PC-3 (cell line): ENCODE measurements around the gene TMEM141. TPM values are rescaled to one million over a fixed set of nuclear protein-coding genes. Genes with fewer than 3 reads are reported as not detected.

ENCODE experiments used
- ATAC-seq: fragments of 200-7000 bp; cut with Tn5 transposase; 2 replicates; pipeline ENCODE4 v1.9.1; 2020; ENCODE audit warnings: mild to moderate bottlenecking, moderate library complexity
- BruUV-seq: library from RNA; stranded (reverse); fragments of 400-500 nt; replicated peaks from 2 replicates; lab custom pipeline; 2021; lab: Mats Ljungman, UMichigan
- CTCF ChIA-PET: fragments of 300-600 bp; sonication (Branson Sonifier 250); formaldehyde crosslinking; loops from one replicate; lab custom pipeline; 2022; ENCODE audit warnings: antibody characterized with exemption; lab: Charles Lee
- POLR2A ChIA-PET: fragments of 300-600 bp; sonication (Branson Sonifier 250); formaldehyde crosslinking; loops from one replicate; lab custom pipeline; 2022; ENCODE audit warnings: antibody characterized with exemption; ENCODE audit not compliant: unreplicated experiment; lab: Charles Lee
- DNase-seq: peaks from one replicate; pipeline ENCODE4 v3.0.0-alpha.2; 2015
- H2AFZ ChIP-seq: fragments of 300-600 bp; sonication (generic); 2 replicates; pipeline ENCODE4 v1.6.0; 2016; ENCODE audit warnings: antibody characterized with exemption, low read length
- H3F3A ChIP-seq: fragments of 300-600 bp; sonication (generic); one replicate; pipeline ENCODE4 v1.6.0; 2017; ENCODE audit warnings: antibody characterized with exemption, low read length, control low read depth, mild to moderate bottlenecking; ENCODE audit not compliant: unreplicated experiment
- H3K27ac ChIP-seq: fragments of 300-600 bp; sonication (generic); 2 replicates; pipeline ENCODE4 v1.5.1; 2016; ENCODE audit warnings: mild to moderate bottlenecking, low read length
- H3K27me3 ChIP-seq: fragments of 300-600 bp; sonication (generic); 2 replicates; pipeline ENCODE4 v1.6.1; 2016; ENCODE audit warnings: low read length, mixed read lengths
- H3K36me3 ChIP-seq: fragments of 300-600 bp; sonication (generic); 2 replicates; pipeline ENCODE4 v1.6.1; 2016; ENCODE audit warnings: low read depth, mixed run types, low read length, mixed read lengths
- H3K4me1 ChIP-seq: fragments of 300-600 bp; sonication (generic); 2 replicates; pipeline ENCODE4 v1.5.1; 2016; ENCODE audit warnings: low read length; ENCODE audit not compliant: insufficient read depth
- H3K4me2 ChIP-seq: fragments of 300-600 bp; sonication (generic); 2 replicates; pipeline ENCODE4 v1.6.0; 2016; ENCODE audit warnings: low read length
- H3K4me3 ChIP-seq: fragments of 300-600 bp; sonication (generic); 2 replicates; pipeline ENCODE4 v1.5.1; 2016; ENCODE audit warnings: mild to moderate bottlenecking, low read length, mixed read lengths
- H3K79me2 ChIP-seq: fragments of 300-600 bp; sonication (generic); 2 replicates; pipeline ENCODE4 v1.6.1; 2017; ENCODE audit warnings: low read length, mixed read lengths
- H3K9ac ChIP-seq: fragments of 300-600 bp; sonication (generic); 2 replicates; pipeline ENCODE4 v1.6.0; 2016; ENCODE audit warnings: mild to moderate bottlenecking, low read length
- H3K9me2 ChIP-seq: fragments of 300-600 bp; sonication (generic); replicated peaks from 2 replicates; pipeline ENCODE4 v1.6.1; 2016; ENCODE audit warnings: mixed run types, low read length, mixed read lengths
- H3K9me3 ChIP-seq: fragments of 300-600 bp; sonication (generic); 2 replicates; pipeline ENCODE4 v1.6.1; 2016; ENCODE audit warnings: low read length, mixed read lengths
- H4K20me1 ChIP-seq: fragments of 300-600 bp; sonication (generic); 2 replicates; pipeline ENCODE4 v1.6.1; 2016; ENCODE audit warnings: low read length, mixed read lengths
- CTCF ChIP-seq: fragments of 300-600 bp; sonication (generic); conservative IDR thresholded peaks from 2 replicates; pipeline ENCODE4 v1.5.1; 2017; ENCODE audit warnings: antibody characterized with exemption, low read depth, mild to moderate bottlenecking, low read length
- EZH2 ChIP-seq: fragments of 300-600 bp; sonication (generic); IDR thresholded peaks from one replicate; pipeline ENCODE4 v1.6.1; 2017; ENCODE audit warnings: antibody characterized with exemption, mild to moderate bottlenecking, low read length; ENCODE audit not compliant: unreplicated experiment
- EZH2phosphoT487 ChIP-seq: fragments of 300-600 bp; sonication (generic); IDR thresholded peaks from 2 replicates; pipeline ENCODE4 v1.6.1; 2018; ENCODE audit warnings: mild to moderate bottlenecking, antibody characterized with exemption, low read length, borderline replicate concordance
- intact Hi-C: fragments of 100-400 bp; cut with micrococcal nuclease; formaldehyde crosslinking; loops from 2 replicates; pipeline ENCODE4 v1.9.0; 2023
- total RNA-seq: library from RNA; depleted of rRNA; stranded (reverse); fragments of >200 nt; gene quantifications from 2 replicates; pipeline ENCODE4 v1.2.3, GENCODE V29; 2014

TMEM141 gene
- total RNA-seq, 1 experiment from 2014 or later, result 101 TPM

DNA sequence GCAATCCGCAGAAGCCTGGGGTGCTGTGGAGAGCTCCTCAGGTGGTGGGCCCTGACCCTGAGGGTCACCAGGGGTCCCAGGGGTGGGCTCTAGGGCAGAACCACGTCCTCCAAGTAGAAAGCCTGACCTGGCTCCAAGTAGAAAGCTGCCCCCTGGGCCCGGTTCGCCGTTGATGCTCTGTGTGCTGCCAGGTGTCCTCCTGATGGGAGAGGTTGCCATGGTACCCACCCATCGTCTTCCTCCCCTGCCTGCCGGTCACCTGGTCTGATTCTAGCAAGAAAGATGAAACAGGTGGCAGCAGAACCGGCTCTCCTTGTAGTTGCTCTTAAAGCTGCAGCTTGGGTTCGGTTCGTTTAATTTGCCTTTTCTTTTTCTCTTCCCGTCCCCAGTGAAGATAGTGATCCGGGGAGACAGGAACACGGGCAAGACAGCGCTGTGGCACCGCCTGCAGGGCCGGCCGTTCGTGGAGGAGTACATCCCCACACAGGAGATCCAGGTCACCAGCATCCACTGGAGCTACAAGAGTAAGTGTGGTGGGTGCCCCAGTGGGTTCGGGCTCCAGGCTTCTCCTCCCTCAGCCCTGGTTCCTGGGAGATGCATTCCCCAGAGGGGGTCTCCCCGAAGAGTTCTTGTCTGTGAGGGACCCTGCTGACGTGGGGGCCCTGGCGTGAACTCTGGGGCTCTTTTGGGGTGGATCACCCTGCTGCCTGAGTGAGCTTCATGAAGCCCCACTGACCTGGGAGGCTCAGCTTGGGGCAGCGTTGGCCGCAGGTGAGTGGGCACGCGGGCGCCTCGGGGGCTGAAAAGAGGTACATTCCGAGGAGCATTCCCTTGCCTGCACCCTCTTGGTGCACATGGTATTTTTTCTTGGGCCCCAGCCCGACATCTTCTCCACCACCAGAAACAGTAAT lies 32.2 kb downstream of the TMEM141 start:
- CTCF ChIA-PET, result no interaction called here

DNA sequence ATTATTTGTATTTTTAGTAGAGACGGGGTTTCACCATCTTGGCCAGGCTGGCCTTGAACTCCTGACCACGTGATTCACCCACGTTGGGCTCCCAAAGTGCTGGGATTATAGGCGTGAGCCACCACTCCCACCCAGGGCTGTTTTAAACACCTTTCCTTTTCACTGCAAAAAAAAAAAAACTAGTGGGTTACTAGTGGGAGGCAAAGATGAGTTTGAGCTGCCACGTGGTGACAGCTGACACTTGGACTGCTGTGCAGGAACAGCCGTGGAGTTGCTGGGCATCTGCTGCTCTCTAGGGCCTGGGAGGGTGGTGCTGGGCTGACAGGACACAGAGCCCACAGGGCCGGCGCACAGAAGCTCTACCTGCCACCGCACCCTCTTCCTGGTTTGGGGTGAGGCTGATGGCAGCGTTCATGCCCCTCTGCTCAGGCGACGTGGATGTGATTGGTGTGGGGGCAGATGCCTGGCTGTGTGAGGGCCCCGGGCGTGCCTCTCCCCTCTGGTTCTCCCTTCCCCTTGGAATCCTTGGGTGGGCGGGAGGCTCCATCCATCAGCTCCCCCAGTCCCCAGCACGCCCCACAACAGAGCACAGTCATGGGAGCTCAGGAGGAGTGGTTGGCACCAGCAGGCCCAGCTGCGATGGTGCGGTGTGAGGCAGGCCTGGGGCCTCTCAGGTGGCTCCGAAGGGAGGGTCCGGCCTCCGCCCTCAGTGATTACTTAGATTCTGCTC lies 33.5 kb downstream of the TMEM141 start:
- intact Hi-C loops, result no loop called here
- no peaks in the 10 kb centered on the region for H3K9me2 ChIP-seq
- no peaks in the 10 kb centered on the region for H3K79me2 ChIP-seq
- no peaks in the 10 kb centered on the region for H3K27me3 ChIP-seq
- no peak for TF ChIP-seq EZH2phosphoT487
- TF ChIP-seq CTCF, result no peak
- TF ChIP-seq EZH2, result no peak
- ChIA-PET POLR2A (no interaction called here), CTCF (no interaction called here)
- H3K27ac ChIP-seq, result no peak overlapping the region
- DNase-seq (no peak), ATAC-seq (no peak)
- no peak overlapping the region for H2AFZ ChIP-seq
- no peak overlapping the region for H3K9ac ChIP-seq
- no peak overlapping the region for H3K4me3 ChIP-seq
- H3F3A ChIP-seq, result no peaks in the 10 kb centered on the region
- no peak overlapping the region for H3K4me2 ChIP-seq
- H3K9me3 ChIP-seq, result no peaks in the 10 kb centered on the region
- no peaks in the 10 kb centered on the region for H4K20me1 ChIP-seq
- H3K4me1 ChIP-seq, result no peaks in the 10 kb centered on the region
- BruUV-seq, result no TSS peak
- peaks cover 8% of the 10 kb centered on the region; the same call in 1 of the 2 replicates for H3K36me3 ChIP-seq

More for the DNA sequence above, 32.2 kb downstream of the TMEM141 start:
- no peak overlapping the region for H3K4me2 ChIP-seq
- H3F3A ChIP-seq, result no peaks in the 10 kb centered on the region
- intact Hi-C loops, result no loop called here
- H3K27ac ChIP-seq, result no peak overlapping the region
- no peak overlapping the region for H3K9ac ChIP-seq
- H3K4me1 ChIP-seq, result no peaks in the 10 kb centered on the region
- H2AFZ ChIP-seq, result no peak overlapping the region
- H3K4me3 ChIP-seq, result no peak overlapping the region
- no peaks in the 10 kb centered on the region for H3K27me3 ChIP-seq
- DNase-seq (no peak), ATAC-seq (no peak)
- TF ChIP-seq EZH2phosphoT487 (no peak), CTCF (no peak), EZH2 (no peak)
- BruUV-seq, result no TSS peak
- H3K9me3 ChIP-seq, result no peaks in the 10 kb centered on the region
- H3K36me3 ChIP-seq, result peaks cover 3% of the 10 kb centered on the region; the same call in 1 of the 2 replicates
- no peaks in the 10 kb centered on the region for H3K79me2 ChIP-seq
- POLR2A ChIA-PET, result no interaction called here
- no peaks in the 10 kb centered on the region for H3K9me2 ChIP-seq
- H4K20me1 ChIP-seq, result no peaks in the 10 kb centered on the region
